Activated CD8-positive, alpha-beta T cell treated with anti-CD3 and anti-CD28 coated beads, Interleukin-2, amount 10 ng/mL, durations not matched to agents 7 days and 5 days (primary cell): ENCODE results near the gene IL12A. TPM values are rescaled to one million over a fixed set of nuclear protein-coding genes. Genes with fewer than 3 reads are reported as not detected.

ENCODE experiments used
- ATAC-seq: fragments of 150-1000 bp; cut with Tn5 transposase; one replicate; pipeline ENCODE4 v1.10.0; 2021; ENCODE audit warnings: moderate library complexity
- CTCF ChIA-PET: fragments of 350-600 bp; sonication (Branson Sonifier 250); formaldehyde crosslinking; loops from one replicate; lab custom pipeline; 2021; ENCODE audit warnings: antibody characterized with exemption; lab: Charles Lee
- POLR2A ChIA-PET: fragments of 350-600 bp; sonication (Branson Sonifier 250); formaldehyde crosslinking; loops from one replicate; lab custom pipeline; 2021; ENCODE audit warnings: antibody characterized with exemption; lab: Charles Lee
- DNase-seq: peaks from one replicate; pipeline ENCODE4 v3.0.0-alpha.2; 2020
- H3K27ac Mint-ChIP-seq: one replicate; pipeline ENCODE4 v1.8.0; 2021; ENCODE audit warnings: mild to moderate bottlenecking, mixed read lengths
- H3K27me3 Mint-ChIP-seq: one replicate; pipeline ENCODE4 v1.8.0; 2021; ENCODE audit warnings: low read depth, mixed read lengths
- H3K36me3 Mint-ChIP-seq: one replicate; pipeline ENCODE4 v1.8.0; 2021; ENCODE audit warnings: low read depth, mixed read lengths
- H3K4me1 Mint-ChIP-seq: one replicate; pipeline ENCODE4 v1.8.0; 2021; ENCODE audit warnings: low read depth, mixed read lengths
- H3K4me3 Mint-ChIP-seq: one replicate; pipeline ENCODE4 v1.8.0; 2021; ENCODE audit warnings: mild to moderate bottlenecking, mixed read lengths
- H3K9me3 Mint-ChIP-seq: one replicate; pipeline ENCODE4 v1.8.0; 2022; ENCODE audit warnings: mixed read lengths; ENCODE audit not compliant: insufficient read depth
- total RNA-seq, 2 experiments: library from RNA; stranded (reverse); gene quantifications; one replicate each; pipeline ENCODE4 v1.2.3, GENCODE V29; 2021

The IL12A gene
- not detected for total RNA-seq

DNA sequence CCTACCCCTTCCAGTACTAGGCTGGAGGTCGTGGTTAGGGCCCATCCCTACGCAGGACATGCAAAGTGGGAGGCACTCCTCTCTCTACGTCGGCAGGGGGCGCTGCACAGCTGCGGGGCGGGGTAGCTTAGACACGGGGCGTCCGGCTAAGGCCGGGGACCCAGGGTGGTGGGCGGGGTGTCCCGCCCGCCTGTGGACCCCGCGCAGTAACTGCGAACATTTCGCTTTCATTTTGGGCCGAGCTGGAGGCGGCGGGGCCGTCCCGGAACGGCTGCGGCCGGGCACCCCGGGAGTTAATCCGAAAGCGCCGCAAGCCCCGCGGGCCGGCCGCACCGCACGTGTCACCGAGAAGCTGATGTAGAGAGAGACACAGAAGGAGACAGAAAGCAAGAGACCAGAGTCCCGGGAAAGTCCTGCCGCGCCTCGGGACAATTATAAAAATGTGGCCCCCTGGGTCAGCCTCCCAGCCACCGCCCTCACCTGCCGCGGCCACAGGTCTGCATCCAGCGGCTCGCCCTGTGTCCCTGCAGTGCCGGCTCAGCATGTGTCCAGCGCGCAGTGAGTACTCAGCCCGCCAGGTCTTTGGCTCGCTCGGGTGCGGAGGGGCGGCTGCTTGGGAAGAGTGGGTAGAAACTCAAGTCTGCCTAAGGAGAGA lies at the start of gene IL12A:
Gene IL12A (plus strand): TSS at position 219 of the 655 bp plus-strand sequence.
- peak; percentile 85 for DNase-seq
- H3K27ac Mint-ChIP-seq = no peak within 1 kb of the TSS
- peaks cover 14% of the 10 kb centered on the region for H3K4me1 Mint-ChIP-seq
- no peaks in the 10 kb centered on the region for H3K9me3 Mint-ChIP-seq
- ChIA-PET POLR2A (no interaction called here), CTCF (interaction anchor here (0.7 to 11.8 kb wide), 27 partner anchors 8 to 495 kb away, joined by 3 to 169 read pairs (median 4); partner anchors contain the start of gene C3orf80)
- H3K36me3 Mint-ChIP-seq = no peaks in the 10 kb centered on the region
- H3K4me3 Mint-ChIP-seq = peak within 1 kb of the TSS; percentile 77
- peaks cover 15% of the 10 kb centered on the region for H3K27me3 Mint-ChIP-seq
- ATAC-seq = peak; percentile 97

DNA sequence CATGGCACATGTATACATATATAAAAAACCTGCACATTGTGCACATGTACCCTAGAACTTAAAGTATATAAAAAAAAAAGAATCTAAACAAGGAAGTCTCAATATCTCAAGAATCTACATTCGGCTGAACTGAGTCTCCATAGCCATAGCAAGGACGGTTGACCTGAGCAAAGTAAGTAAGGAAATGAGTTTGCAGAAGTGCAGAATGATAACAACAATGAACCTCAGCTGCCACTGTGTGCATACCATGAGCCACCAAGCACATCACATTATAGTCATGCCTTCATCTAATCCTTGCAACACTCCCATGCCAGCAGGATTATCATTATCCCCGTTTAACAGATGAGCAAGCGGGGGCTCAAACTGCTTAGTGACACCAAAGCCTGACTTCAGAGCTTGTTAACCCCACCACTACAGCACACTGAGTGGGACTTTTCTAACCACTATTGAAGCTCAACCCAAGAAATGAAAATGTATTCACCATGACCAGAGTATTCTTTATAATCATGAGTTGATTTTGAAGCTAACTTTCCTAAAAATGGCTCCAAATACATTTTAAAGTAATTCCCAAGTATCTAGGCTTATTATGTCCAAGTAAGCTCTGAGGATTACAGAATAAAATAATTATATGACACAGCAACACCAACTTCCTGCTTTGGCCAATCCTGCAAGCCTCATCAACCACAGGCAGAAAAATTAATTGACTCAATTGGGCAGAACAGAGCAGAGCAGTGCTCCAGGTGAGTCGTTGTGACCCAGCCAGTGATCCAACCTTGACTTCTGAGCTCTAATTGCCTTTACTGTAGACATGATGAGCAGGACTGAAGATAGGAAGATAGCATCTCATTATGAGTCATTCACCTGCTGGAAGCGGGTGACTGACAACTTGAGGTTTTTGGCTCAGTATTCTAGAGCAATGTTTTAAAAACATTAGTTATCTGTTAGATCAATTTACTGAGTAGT lies 47.3 kb upstream of the IL12A start:
- CTCF ChIA-PET = interaction anchor here (0.6 to 0.7 kb wide), 2 partner anchors 64 to 502 kb away, joined by 4 read pairs; no protein-coding TSS in a partner anchor

DNA sequence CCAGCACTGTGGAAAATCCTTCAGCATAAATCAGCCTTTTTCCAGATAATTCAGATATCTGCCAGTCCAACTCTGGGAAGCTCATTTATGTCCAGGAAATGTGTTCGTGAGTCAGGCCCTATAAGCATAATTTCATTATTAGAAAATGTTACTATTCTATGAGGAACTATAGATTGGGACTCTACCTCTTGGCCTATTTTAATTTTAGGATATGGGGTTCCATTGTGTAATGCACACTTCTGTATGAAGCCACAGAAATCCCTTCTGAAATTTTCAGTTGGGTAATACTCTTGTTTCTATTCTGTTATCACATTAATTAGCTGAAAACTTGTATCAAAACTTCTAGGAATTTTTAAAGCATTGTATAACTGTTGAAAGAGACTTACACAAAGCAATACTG lies 43.9 kb upstream of the IL12A start:
- peaks cover 11% of the 10 kb centered on the region for H3K27me3 Mint-ChIP-seq
- H3K9me3 Mint-ChIP-seq = no peaks in the 10 kb centered on the region
- H3K4me3 Mint-ChIP-seq = no peak overlapping the region
- ATAC-seq (no peak), DNase-seq (no peak)
- no peak overlapping the region for H3K27ac Mint-ChIP-seq
- no peaks in the 10 kb centered on the region for H3K36me3 Mint-ChIP-seq
- peaks cover 4% of the 10 kb centered on the region for H3K4me1 Mint-ChIP-seq
- ChIA-PET POLR2A (no interaction called here), CTCF (no interaction called here)

More for the DNA sequence above, 47.3 kb upstream of the IL12A start:
- ATAC-seq (no peak), DNase-seq (no peak)
- Mint-ChIP-seq H3K4me1 (peaks cover 4% of the 10 kb centered on the region), H3K27me3 (peaks cover 3% of the 10 kb centered on the region), H3K9me3 (no peaks in the 10 kb centered on the region), H3K36me3 (no peaks in the 10 kb centered on the region), H3K27ac (no peak overlapping the region), H3K4me3 (no peak overlapping the region)
- POLR2A ChIA-PET = interaction anchor here (0.7 kb wide), 1 partner anchor 757 kb away, joined by 5 read pairs; no protein-coding TSS in a partner anchor

DNA sequence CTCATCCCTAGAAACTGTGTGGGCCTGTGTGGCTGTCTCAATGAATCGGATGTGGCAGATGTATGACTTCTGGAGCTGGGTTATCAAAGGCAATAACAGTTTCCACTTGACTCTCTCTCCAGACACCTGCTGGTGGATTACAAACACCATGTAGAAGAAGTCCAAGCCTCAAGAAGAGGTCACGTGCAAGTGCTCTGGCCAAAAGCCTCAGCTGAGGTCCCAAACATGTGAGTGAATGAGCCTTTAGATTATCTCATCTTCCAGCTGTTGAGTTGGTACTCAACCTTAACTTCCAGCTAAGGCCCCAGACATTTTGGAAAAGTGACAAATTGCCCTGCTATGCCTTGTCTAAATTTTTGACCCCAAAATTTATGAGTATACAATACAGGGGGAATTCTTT lies 42.7 kb upstream of the IL12A start:
- Mint-ChIP-seq H3K27me3 (peaks cover 11% of the 10 kb centered on the region), H3K4me1 (peaks cover 4% of the 10 kb centered on the region), H3K36me3 (no peaks in the 10 kb centered on the region), H3K27ac (no peak overlapping the region), H3K4me3 (no peak overlapping the region), H3K9me3 (no peaks in the 10 kb centered on the region)
- DNase-seq (no peak), ATAC-seq (no peak)
- ChIA-PET POLR2A (no interaction called here), CTCF (no interaction called here)

DNA sequence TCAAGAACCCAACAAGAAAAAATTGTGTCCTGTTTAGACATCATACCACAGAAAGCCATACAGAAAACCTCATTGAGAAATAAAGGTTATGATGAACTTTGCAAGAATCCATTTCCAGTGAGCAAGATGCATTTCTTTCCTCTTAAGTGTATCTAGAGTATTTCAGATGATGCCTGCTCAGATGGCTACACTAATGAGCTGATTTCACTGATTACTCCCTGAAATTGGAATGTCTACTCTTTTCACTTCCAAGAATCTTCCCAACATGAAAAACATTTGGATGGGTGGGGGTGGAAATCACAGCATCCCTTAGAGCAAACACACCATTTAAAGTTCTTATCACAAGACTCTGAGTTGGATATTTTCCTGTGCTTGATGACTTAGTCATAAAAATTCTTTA lies 41.4 kb upstream of the IL12A start:
- Mint-ChIP-seq H3K4me1 (no peaks in the 10 kb centered on the region), H3K36me3 (no peaks in the 10 kb centered on the region), H3K4me3 (no peak overlapping the region), H3K27me3 (peaks cover 13% of the 10 kb centered on the region), H3K27ac (no peak overlapping the region), H3K9me3 (no peaks in the 10 kb centered on the region)
- ChIA-PET CTCF (no interaction called here), POLR2A (no interaction called here)
- DNase-seq (no peak), ATAC-seq (no peak)

DNA sequence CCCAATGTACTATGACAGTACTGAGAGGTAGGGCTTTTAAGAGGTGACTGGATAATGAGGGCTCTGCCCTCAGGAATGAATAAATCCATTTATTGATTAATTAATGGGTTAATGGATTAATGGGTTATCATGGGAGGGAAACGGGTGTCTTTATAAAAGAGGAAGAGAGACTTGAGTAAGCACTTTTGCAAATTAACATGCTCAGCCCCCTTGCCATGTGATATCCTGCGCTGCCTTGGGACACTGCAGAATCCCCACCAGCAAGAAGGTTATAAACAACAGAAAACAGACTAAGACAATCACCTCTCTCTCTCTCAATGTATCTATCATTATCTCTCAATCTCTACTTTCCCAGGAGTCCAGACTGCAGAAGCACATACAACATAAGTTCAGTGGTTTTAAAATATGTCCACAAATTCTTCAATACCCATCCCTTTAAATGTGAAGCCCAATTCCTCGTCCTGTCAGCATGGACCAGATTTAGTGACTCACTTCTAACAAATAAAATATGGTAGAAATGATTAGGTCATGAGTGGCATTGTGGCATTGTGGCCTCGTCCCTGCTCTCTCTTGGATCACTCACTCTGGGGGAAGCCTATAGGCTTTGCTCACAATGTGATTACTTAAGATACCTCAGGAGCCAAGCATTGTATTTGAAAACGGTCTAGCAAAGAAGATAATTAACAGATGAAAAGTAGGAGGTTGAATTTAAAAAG lies 40.0 kb upstream of the IL12A start:
- Mint-ChIP-seq H3K27me3 (peaks cover 12% of the 10 kb centered on the region), H3K27ac (no peak overlapping the region), H3K9me3 (no peaks in the 10 kb centered on the region), H3K4me1 (no peaks in the 10 kb centered on the region), H3K36me3 (no peaks in the 10 kb centered on the region), H3K4me3 (no peak overlapping the region)
- DNase-seq (no peak), ATAC-seq (no peak)
- POLR2A ChIA-PET = no interaction called here
- CTCF ChIA-PET = no interaction called here

DNA sequence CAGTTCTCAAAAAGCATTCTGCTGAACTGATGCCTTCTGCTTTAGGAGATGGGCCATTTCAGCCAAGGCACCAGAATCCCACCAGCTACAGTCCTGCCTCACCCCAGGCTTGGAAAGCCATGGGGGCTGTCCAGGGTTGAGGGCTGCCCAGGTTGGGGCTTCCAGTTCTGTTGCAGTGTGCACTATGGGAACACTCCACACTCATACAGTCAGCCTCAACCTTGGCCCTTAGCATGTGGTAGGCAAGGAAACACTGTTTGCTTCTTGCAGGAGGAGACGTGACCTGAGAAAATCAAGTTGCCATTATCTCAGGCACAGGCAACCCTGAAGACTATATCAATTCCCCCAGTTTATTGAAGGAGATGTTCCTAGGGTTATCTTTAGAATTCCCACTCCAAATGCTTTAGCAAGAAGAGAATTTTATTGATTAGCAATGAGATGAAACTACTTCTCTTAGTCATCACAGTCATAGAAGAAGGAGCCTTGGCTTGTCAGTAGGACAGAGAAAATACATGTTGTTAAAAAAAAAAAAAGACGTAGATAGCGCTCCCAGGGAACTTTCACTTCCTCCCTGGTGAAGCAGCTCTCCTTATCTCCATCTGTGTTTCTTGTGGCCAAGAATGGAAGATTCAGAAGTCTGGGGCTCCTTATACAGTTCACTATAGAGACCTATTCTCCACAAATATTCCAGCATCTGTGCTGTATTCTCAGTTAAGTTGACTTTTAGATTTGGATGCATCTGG lies 38.3 kb upstream of the IL12A start:
- ChIA-PET POLR2A (no interaction called here), CTCF (no interaction called here)
- Mint-ChIP-seq H3K9me3 (no peaks in the 10 kb centered on the region), H3K4me3 (no peak overlapping the region), H3K36me3 (no peaks in the 10 kb centered on the region), H3K4me1 (no peaks in the 10 kb centered on the region), H3K27ac (no peak overlapping the region), H3K27me3 (peaks cover 10% of the 10 kb centered on the region)
- ATAC-seq (no peak), DNase-seq (no peak)

DNA sequence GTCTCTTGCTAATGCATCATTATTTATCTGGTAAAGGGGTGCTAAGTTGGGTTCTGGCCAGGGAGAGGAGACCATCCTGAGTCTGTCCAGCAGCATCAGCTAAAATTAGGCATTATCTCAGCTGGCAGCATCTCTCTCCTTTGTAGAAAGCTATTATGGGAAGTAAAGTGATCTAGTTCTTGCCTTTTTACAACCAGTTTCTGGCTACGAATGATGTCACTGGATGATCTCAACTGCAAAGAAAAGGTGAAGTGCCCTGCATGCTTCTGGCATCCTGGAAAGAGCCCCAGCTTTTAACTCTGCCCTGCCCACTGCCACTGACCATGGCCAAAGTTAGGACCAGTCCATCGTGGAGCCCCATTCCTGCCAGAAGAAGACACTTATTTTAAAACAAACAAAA lies 37.1 kb upstream of the IL12A start:
- DNase-seq = no peak
- Mint-ChIP-seq H3K36me3 (no peaks in the 10 kb centered on the region), H3K9me3 (no peaks in the 10 kb centered on the region), H3K27me3 (peaks cover 15% of the 10 kb centered on the region), H3K27ac (no peak overlapping the region), H3K4me3 (no peak overlapping the region), H3K4me1 (no peaks in the 10 kb centered on the region)
- ATAC-seq = no peak
- POLR2A ChIA-PET = no interaction called here
- CTCF ChIA-PET = interaction anchor here (0.9 kb wide), 1 partner anchor 10 kb away, joined by 3 read pairs; no protein-coding TSS in a partner anchor

DNA sequence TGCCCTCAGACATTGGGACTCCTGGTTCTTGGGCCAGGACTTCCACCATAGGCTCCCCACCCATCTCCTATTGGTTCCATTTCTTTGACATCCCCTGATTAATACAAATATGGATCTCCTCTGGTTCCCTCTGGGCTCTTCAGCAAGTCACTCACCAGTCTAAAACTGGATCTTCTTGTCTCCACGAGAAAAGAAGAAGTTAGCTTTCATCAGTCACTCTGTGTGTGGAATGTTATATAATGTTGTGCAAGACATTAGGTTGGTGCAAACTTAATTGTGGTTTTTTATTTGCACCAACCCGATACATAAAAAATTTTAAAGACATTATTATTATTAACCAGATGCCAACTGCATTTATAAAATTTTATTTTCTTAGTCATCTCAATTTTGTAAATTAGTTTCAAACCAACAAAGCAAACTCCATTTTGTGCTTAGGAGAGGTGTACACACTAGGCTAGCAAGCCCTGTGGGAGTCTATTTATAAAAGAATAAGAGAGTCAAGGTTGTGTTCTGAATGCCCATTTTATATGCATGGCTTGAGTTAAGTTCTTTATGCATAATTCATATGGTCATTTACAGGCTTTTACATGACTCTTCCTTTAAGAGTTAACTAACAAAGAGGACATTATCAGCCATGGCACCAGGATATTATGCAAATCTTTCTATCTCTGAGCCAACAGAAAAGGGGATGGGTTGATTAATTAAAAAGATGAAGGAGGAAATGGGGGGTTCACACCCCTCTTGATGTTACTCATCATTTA lies 35.1 kb upstream of the IL12A start:
- Mint-ChIP-seq H3K36me3 (no peaks in the 10 kb centered on the region), H3K4me1 (no peaks in the 10 kb centered on the region), H3K9me3 (no peaks in the 10 kb centered on the region), H3K4me3 (no peak overlapping the region), H3K27ac (no peak overlapping the region), H3K27me3 (peaks cover 20% of the 10 kb centered on the region)
- DNase-seq (no peak), ATAC-seq (no peak)
- POLR2A ChIA-PET = no interaction called here
- CTCF ChIA-PET = no interaction called here

DNA sequence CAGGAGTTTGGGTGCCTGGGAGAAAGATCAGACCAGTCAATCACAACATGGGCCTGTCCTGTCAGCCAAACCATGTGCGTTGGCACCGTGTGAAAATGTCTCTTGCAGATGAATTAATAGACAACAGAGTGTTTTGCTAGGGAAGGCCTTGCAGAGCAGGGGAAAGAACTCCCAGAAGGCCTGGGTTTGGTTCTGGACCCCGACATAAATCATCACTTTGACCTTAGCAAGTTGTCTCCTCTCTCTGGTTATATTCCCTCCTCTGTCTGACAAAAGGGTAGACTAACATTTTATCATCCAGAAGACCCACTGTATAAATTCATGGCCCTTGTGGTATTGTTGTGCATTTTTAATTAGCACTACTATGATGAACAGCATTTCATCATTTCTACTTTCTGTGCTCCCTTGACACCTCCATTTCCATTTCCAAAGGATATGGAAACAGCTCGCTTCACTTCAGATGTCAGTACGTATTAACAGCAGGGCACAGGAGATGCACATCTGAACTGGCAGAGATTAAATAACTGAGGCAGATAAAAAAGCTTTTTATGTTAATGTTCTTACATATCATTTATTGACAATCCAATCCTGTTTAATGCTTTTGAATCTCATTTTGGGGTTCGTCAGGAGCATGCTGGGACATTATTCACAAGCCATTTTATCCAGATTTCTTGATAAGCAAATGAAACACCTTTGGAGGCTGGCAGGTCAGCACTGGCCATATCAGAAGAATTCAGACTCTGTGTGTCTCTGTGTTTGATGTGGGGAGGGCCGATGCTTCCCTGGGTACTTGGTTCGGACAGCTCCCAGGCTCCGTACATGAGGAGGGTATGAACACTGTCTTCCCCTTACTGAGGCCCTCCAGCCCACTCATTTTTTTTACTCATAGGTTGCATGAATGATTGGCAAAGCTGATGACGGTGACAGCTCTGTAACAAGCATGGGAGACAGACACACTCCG lies 28.2 kb upstream of the IL12A start:
- ATAC-seq = no peak
- Mint-ChIP-seq H3K4me1 (no peaks in the 10 kb centered on the region), H3K36me3 (no peaks in the 10 kb centered on the region), H3K27me3 (peaks cover 14% of the 10 kb centered on the region), H3K9me3 (no peaks in the 10 kb centered on the region), H3K27ac (no peak overlapping the region), H3K4me3 (no peak overlapping the region)
- ChIA-PET POLR2A (no interaction called here), CTCF (interaction anchor here (1.2 to 1.5 kb wide), 2 partner anchors 43 to 46 kb away, joined by 3 to 5 read pairs; no protein-coding TSS in a partner anchor)
- no peak for DNase-seq
